ENCODE data around the gene ARHGEF11.

ARHGEF11 gene

DNA sequence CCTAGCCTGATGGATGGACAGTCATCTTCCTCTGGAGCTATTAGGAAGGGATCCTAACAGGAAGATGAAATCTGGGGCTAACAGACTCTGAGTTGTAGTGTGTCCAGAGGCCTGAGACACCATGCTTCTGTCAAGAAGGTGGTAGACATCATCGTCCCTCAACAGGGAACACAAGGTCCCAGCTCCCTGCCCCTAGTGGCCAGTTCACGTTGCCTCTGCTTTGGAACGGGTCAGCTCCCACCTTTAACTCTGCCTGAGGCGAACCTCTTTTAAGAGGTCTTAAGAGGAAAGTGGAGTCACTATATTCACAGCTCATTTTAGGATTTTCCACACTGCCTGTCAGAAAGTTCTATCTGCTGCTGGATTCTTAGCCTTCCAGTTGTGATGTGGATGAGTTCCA, 96.8 kb downstream of the ARHGEF11 start:
- DNase-seq = no peak

DNA sequence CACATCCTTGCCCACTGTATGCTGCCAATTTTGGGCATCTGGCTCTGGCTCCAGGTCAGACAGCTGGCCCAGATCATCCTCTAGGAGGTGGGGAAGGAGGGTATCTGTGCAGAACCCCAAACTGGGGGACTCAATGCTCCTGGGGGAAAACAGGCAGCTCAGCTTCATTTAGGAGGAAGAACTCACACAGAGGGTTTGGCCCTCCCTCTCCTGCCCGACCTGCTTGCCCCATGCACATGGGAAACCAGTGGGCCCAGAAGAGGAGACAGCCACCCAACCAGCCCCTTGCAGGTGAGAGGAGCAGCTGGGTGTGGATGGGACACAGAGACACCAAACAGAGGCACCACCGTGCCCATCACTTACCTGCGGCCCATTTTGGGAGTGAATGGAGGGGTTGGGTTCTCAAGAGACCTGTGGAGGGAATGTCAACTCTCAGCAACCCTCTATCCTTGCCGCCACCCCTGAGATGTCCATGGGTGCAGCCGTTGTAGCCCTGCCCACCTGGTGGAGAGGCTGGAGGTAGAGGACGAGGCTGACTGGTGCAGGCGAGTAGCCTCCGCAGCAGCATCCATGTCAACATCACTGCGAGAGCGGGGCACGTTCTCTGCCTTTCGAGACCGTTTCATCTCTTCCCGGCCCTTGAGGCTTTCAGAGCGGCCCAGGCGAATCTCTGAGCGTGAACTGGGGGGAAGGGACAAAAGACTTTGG, 97.6 kb downstream of the ARHGEF11 start:
- DNase-seq = no peak

DNA sequence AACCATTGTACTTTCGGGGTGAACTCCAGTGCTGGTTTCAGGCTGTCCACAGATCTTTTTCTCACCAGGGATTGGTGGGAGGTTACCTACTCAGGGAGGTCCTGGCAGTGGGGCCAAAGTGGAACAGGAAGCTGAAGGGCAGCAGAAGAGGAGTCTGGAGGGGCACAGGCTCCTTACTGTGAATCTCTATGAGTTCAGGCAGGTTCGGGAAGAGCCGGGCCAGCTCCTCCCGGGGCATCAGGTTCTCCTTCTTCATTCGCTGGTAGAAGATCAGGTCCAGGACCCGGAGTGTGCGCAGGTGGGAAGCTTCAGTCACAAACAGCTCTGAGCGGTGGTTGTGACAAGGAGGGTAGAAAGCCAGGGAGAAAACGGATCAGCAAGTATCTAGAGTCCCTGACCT, 98.4 kb downstream of the ARHGEF11 start:
- no peak for DNase-seq

DNA sequence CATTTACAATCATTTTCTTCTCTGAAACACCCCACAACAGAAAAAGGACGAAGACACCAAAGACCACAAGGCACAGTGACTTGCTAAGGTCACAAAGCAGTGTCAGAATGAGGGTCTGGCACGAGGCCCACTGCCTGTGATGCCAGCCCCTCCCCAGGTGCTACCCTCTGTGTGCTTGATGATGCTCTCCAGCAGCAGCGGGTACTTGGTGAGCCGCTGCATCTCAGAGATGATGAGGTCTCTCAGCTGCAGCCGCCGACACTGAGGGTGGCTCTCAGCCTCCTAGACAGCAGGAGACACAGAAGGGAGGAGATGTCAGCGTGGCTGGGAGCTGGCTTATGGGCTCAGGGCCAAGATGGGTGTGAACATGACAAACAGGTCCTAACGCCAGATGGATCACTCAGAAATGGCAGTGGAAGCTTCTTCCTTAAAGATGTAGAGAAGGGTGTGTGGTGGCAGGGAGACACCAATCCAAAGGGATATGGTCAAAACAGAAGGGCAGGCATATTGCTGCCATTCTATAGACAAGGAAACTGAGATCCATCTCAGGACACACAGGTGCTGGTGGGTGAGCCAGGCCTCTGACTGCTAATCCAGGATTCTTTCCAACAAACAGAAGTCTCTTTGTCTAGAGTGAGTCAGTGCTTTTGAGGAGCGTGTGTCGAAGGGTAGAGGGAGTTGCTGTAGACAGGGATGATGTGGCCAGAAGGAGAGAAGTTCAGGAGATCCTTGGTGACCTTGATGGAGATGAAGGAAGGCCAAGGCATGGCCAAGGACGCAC, 99.5 kb downstream of the ARHGEF11 start:
- no peak for DNase-seq

DNA sequence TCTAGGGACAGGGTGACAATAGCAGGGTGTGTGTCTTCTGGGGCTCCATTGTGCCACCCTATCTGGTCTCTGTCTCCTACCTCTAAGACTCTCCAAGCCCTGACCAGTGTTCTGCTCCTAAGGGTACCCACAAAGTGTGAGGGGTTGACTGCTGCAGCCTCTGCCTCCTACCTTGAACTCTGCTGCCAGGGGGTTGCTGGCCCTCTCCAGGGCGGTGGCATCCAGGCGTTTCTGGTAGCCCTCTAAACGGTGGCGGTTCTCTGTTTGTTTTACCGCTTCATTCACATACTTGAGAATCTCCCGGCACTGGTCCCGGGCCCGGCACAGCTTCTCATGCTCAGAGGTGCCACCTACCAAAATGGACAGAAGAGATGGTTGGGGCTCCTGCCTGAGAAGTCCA, 100.7 kb downstream of the ARHGEF11 start:
- DNase-seq = no peak

DNA sequence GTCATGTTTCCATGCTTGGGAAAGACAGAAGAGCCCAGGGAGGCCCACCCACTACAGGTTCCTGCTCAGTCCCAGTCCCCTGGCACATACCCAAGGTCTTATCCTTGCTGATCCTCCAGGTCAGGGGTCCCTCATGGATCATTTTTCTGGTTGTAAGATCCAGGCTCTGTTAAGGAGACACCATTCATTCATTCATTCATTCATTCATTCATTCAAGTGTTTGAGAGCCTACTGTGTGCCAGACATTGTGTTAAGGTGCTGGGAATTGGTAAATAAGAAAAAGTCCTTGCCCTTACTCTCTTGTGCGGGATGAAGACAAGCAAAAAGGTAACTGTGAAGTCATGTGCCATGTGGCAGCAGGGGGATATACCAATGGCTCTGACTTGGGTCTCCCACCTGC, 101.3 kb downstream of the ARHGEF11 start:
- no peak for DNase-seq

DNA sequence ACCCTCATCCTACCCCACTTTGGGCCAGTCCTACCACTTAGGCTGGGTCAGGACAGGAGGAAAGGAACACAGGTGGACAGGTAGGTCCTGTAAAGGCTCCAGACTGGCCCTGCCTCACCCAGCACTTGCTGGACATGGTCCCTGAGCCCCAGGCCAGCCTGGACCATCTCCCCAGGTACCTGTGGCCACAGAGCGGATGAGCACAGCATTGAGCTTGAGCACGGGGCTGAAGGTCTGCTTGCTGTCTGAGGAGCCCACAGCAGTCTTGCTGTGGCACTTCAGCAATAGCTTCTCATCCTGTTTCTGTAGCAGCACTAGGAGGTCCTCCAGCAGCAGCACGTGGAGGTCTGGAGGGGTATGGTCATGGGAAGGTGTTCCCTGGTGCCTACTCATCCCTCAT, 101.8 kb downstream of the ARHGEF11 start:
- DNase-seq = no peak

DNA sequence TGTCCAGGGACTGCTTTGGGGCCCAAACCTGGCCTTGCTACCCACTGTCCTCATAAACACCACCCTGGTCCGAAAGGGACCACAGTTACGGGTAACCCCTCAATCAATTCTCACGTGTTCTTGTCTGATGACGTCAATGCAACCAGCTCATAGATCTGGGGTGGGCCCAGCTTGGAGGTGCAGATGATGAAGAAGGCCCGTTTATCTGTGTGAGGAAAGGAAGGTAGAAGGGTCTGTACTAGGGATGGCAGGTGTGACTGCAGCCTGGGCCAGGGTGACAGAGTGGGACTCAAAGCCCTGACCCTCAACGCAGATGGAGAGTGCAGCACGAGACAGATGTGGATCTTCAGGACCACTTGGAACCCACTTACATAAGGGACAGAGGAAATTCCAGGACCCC, 103.0 kb downstream of the ARHGEF11 start:
- no peak for DNase-seq

DNA sequence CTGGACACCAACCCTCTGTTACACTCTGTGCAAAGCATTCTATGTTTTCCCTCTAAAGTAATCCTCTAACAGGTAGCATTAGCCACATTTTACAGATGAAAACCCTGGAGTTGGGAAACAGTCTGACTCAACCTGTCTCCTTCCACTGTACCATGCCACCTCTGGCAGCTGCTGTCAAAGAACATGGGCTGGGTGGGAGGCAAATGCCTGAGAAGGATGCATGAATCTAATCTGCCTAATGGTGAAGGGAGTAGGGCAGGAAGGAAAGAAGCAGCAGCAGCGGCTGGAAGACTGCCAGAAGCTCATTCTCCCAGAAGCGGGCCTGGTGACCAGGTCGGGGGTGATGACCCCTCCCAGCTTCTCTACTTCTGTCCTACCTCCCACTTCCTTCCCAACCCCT, 103.4 kb downstream of the ARHGEF11 start:
- no peak for DNase-seq

DNA sequence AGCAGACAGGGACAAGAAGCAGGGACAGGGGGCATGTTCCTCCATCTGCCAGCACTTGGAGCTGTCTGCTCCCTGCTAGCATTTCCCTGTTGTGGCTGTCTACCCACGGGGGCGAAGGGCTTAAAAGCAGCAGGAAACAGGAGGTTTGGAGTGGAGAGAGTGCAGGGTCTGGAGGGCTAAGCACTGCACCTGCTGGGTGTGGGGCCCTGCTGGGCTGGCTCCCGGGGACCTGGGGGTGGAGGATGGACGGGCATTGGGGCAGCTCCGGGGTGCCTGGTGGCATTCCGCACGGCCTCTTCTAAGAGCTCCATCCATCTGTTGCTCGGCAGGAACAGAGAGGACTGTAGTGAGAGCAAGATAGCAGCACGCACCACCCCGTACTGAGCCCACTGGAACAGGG, 103.9 kb downstream of the ARHGEF11 start:
- no peak for DNase-seq

DNA sequence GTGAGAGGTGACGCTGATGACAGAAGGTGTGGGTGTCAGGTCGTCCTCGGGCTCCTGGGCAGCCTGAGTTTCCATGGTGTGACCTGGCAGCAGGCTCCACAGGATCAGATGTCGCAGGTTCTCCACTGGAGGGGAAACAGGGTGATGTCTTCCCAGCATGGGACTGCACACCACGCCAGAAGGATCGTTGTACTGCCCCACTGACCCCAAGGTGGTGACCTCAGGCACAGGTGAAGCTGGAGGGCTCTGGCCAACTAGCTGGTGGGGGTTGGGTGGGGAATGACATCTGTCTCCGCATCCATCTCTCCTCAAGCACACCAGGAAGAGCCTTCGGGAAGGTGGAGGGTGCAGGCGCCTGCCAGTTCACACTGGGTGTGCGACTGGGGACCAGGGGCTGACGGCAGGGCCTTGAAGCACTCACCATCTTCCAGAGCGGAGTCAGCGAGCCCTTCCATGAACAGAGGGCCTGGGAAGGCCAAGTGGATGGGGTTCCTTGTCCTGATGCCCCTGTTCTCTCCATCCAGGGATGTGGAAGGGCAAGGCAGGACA, 105.7 kb downstream of the ARHGEF11 start:
- no peak for DNase-seq

DNA sequence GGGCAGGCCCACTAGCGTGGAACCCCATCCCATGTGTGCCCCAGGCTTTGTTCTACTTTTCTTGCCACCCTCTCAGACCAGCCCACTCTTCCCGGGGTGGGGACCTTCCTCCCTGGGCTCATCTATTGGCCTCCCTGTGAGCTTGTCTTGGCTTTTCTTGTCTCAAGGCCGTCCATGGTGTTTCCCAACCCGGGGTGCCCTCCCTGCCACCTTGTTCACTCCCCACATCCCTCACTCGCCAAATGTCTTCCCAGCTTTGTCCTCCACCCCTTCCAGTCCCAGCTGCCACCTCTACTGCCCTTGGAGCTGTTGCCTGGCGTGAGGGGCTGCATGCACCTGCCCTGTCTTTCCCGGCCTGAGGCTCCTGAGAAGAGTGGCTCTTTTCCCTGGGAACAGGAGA, 106.7 kb downstream of the ARHGEF11 start:
- no peak for DNase-seq

DNA sequence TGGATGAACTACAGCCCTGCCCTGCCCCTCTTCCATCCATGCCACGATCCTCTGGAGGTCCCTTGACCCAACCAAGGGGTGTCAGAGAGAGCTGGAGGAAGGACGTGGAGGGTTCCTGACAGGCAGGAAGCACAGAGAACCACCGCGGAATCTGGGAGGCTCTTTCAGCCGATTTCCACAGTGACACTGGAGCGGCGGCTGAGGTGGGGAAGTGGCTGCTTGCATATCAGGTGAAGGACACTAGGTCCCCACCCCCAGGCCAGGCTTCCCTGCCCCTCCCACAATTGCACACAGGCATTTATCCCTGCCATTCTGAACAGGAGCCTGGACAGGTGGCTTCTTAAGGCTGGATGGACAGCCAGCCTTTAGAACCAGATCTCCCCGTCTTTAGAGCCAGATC, 107.7 kb downstream of the ARHGEF11 start:
- DNase-seq = no peak

DNA sequence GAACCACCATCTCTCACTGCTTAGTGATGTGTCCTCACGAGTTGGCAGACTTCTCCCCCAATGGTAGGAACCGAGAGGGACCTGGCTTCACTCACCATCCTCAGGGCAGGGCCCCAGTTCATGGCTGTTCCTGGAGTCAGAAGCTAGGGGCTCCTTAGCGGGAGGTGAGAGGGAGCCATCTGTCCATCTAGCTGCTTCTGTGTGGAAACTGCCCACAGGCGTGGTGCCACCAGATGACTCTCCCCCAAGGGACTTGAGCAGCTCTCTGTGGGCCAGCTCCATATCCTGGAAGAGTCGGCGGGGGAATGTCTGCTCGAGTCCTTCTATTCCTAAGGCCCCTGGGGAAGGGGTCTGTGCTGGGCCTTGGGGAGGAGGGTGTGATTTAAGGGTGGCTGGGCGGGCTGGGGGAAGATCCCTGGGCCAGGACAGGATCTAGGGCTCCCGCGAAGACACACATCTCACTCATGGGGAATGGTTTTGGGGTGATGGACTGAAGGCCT, 108.8 kb downstream of the ARHGEF11 start:
- no peak for DNase-seq

DNA sequence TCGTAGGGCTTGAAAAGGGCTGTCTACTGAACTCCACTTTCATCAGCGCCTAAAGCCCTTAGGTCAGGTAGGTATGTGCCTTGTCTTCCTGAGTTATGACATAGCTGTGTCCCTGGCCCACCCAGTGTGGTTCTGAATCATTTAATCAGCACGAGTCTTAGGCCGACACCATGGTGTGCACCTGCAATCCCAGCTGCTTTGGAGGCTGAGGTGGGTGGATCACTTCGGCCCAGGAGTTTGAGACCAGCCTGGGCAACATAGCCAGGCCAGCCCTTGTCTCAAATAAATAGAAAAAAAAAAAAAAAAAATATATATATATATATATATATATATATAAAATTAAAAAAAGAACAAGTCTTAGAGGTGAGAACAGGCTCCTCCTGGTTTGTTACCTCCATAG, 109.4 kb downstream of the ARHGEF11 start:
- no peak for DNase-seq

DNA sequence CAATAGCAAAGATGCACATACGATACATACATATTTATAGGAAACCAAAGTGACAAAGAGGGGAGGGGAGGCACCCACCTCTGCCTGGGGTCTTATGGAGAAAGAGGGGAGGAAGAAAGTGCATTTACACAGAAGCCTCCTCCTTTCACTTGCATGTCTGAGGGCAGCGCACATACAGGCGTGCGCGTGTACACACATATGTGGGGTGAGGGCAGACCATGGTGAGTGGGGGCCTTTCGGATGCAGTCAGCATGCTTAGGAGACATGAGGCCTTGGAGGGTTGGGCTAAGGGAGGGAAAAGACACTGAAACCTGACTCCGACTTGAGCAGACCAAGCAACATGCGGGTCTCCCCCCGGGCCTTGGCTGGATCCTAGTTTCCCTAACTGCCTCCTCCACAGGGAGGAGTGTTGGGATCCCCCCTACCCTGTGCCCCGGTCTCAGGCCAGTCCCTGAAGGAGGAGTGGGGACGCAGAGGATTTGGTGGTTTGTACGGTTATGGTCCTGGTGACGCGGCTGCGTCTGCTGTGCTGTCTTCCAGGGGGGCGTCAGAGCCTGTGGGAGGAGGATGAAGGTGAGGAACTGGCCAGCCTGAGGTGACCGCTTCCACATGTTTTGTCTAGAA, 109.9 kb downstream of the ARHGEF11 start:
- no peak for DNase-seq

DNA sequence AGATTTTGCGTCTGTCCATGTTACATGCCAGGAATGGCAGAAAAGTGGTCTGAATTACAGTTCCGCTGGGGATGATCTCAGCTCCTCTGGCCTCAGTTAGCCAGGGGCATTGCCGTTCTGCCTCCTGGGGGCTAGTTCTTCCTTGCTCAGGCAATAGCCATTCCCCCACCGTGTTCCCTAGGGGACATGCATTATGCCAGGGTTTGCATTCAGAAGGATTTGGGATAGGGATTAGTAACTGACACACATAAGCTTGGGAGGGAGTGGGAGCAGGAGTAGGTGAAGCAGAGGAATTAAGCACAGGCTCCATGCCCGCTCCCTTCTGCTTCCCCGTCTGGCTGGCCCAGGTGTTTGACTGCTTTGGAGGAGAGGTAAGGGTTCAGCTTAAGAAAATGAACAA, 112.4 kb downstream of the ARHGEF11 start:
- DNase-seq = no peak

DNA sequence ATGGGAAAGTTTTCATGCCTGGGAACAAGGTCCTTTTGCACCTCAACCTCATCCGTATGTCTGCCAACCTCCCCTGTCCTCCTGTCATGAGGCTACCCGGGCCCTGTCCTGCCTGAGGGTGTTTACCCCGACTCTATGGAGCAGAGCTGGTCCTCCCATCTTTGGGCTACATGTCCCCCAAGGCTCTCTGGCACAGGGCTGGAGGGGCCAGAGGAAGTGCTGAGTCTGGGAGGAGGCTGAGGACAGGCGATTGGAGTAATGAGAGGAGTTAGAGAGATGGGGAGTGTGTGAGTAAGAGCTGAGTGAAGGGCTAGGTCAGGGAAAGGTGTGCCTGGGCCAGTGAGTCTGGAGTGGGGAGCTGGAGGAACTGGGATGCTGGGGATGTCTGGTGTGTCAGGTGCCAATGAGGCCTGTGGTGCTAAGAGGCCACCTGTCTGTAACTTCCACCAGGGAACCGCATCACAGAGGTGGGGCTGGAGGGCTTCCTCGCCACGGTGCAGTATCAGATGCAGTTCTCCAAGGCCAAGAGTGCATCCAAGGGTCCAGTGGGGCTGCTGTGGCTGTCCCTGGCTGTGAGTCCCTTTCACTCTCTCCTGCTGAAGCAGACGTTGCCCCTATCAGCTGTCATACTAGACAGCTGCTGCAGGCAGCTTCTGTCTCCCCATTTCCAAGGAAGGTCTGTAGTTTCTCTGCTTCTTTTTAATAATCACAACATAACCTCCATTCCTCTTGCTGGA, 113.4 kb downstream of the ARHGEF11 start:
- no peak for DNase-seq

DNA sequence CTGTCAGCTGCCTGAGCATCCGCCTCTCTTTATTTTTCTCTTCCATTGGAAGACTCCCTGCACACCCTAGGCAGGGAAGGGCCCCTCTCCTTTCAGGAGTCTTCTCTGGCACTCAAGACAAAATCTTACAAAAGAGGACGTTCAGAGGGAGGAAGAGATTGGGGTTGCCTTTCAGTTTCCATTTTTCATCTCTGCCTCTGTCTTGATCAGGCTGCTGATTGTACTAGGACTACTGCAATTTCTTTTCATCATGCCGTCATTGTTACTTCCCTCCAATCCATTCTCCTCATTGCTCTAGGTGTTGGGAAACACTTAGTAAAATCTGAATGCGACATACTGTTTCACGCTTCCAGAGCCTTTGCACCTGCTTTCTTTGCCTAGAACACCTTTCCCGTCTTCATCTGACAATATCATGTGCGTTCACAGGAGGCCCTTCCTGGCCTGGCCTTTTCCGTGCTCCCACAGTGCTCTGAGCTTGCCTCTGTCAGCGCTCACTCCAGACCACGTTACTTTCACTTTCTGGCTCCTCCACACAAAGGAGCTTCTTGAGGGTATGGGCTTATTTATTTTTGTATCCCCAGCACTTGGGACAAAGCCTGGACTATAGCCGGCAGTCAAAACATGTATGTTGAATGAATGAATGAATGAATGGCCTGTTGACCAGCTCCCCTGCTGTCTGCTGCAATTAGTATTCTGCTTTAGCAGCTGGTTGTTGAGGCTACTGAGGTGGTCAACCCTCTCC, 114.2 kb downstream of the ARHGEF11 start:
- DNase-seq = no peak

DNA sequence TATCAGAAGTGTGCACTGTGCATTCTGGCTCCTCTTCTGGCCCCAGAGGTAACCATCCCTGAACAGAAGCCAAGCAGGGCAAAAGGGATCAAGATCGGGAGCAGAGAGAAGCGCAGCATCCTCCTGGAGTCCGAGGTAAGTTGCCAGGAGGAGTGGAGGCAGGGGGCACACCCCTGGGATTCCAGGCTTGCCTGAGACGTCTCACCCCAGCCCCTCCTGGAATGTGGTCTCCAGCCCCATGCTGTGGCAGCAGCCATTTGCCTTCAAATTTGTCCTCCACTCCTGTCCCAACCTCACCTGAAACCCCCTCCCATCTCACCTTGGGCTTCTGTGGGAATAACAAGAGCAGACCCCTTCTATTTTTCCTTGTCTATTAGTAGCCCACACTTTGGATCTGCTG, 115.1 kb downstream of the ARHGEF11 start:
- DNase-seq = no peak

DNA sequence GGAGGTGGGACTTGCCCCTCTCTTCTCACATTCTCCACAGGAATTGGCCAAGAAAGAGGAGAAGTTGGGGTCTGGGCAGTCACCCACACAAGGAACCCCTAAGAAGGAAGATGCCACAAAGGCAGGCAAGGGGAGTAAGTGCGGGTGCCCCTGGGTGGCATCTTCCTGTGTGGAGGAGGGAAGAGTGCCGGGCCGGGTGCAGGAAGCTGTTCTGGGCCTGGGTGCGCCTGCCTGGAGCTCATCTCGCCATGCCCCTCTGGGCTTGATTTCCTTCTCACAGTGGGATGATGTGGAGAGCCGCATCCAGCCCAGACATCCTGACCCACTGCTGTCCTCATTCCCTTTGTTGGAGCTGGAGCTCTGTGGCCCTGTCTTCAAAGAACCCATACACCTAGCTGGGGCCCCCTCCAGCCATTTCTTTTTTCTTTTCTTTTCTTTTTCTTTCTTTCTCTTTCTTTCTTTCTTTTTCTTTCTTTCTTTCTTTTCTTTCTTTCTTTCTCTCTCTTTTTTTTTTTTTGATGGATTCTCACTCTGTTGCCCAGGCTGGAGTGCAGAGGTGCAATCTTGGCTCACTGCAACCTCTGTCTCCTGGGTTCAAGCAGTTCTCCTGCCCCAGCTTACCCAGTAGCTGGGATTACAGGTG, 115.8 kb downstream of the ARHGEF11 start:
- DNase-seq = no peak
